Parathyroid adenoma (tissue), 2 donors: ENCODE data around the gene DYNLT2.

Experiments
- H2AFZ ChIP-seq: fragments of 300-600 bp; sonication (generic); one replicate; pipeline ENCODE4 v1.7.0; 2017; ENCODE audit warnings: antibody characterized with exemption, mild to moderate bottlenecking
- H3K27ac ChIP-seq: fragments of 300-600 bp; sonication (generic); one replicate; pipeline ENCODE4 v1.7.0; 2017
- H3K27me3 ChIP-seq: fragments of 300-600 bp; sonication (generic); one replicate; pipeline ENCODE4 v1.7.0; 2017; ENCODE audit warnings: low read length; ENCODE audit not compliant: control insufficient read depth, insufficient read depth
- H3K36me3 ChIP-seq: fragments of 300-600 bp; sonication (generic); one replicate; pipeline ENCODE4 v1.7.0; 2017; ENCODE audit warnings: low read length; ENCODE audit not compliant: control insufficient read depth, insufficient read depth
- H3K4me1 ChIP-seq: fragments of 300-600 bp; sonication (generic); one replicate; pipeline ENCODE4 v1.7.0; 2017; ENCODE audit warnings: control low read depth
- H3K4me2 ChIP-seq: fragments of 300-600 bp; sonication (generic); one replicate; pipeline ENCODE4 v1.7.0; 2017; ENCODE audit warnings: low read length
- H3K4me3 ChIP-seq: fragments of 300-600 bp; sonication (generic); one replicate; pipeline ENCODE4 v1.7.0; 2017; ENCODE audit warnings: low read depth, low read length
- H3K79me2 ChIP-seq: fragments of 300-600 bp; sonication (generic); one replicate; pipeline ENCODE4 v1.7.0; 2017; ENCODE audit warnings: control low read depth
- H3K9ac ChIP-seq: fragments of 300-600 bp; sonication (generic); one replicate; pipeline ENCODE4 v1.7.0; 2017; ENCODE audit warnings: mild to moderate bottlenecking
- H3K9me3 ChIP-seq: fragments of 300-600 bp; sonication (generic); one replicate; pipeline ENCODE4 v1.7.0; 2017; ENCODE audit warnings: low read length; ENCODE audit not compliant: control insufficient read depth
- CTCF ChIP-seq: fragments of 300-600 bp; sonication (generic); IDR thresholded peaks from one replicate; pipeline ENCODE4 v1.7.0; 2017; ENCODE audit warnings: antibody characterized with exemption, mild to moderate bottlenecking
- donor health status: primary hyperparathyroidism.

DYNLT2 gene

GRCh38 chr6:169745405-169745804 is 6.0 kb downstream of the DYNLT2 start:
- Histone ChIP-seq H3K4me2 (no peak overlapping the region), H3K4me1 (no peaks in the 10 kb centered on the region), H3K79me2 (no peaks in the 10 kb centered on the region), H3K36me3 (no peaks in the 10 kb centered on the region), H2AFZ (no peak overlapping the region), H3K9me3 (no peaks in the 10 kb centered on the region), H3K27me3 (no peaks in the 10 kb centered on the region), H3K9ac (no peak overlapping the region), H3K4me3 (no peak overlapping the region), H3K27ac (no peak overlapping the region)
- no peak for TF ChIP-seq CTCF

GRCh38 chr6:169741344-169741743 is 10.0 kb downstream of the DYNLT2 start:
- no peak for TF ChIP-seq CTCF
- H3K4me2 ChIP-seq = no peak overlapping the region
- no peak overlapping the region for H2AFZ ChIP-seq
- no peaks in the 10 kb centered on the region for H3K36me3 ChIP-seq
- no peak overlapping the region for H3K9ac ChIP-seq
- peaks cover 4% of the 10 kb centered on the region for H3K4me1 ChIP-seq
- H3K9me3 ChIP-seq = no peaks in the 10 kb centered on the region
- H3K27ac ChIP-seq = no peak overlapping the region
- no peaks in the 10 kb centered on the region for H3K79me2 ChIP-seq
- no peaks in the 10 kb centered on the region for H3K27me3 ChIP-seq
- no peak overlapping the region for H3K4me3 ChIP-seq

- H2AFZ ChIP-seq = peak overlapping the region; percentile 85
- TF ChIP-seq CTCF = no peak
- no peaks in the 10 kb centered on the region for H3K79me2 ChIP-seq
- peak overlapping the region; percentile 73 for H3K27ac ChIP-seq
- H3K4me2 ChIP-seq = no peak overlapping the region
- no peak overlapping the region for H3K4me3 ChIP-seq
- peaks cover 4% of the 10 kb centered on the region for H3K4me1 ChIP-seq
- no peaks in the 10 kb centered on the region for H3K36me3 ChIP-seq
- H3K9me3 ChIP-seq = no peaks in the 10 kb centered on the region
- H3K27me3 ChIP-seq = no peaks in the 10 kb centered on the region
- H3K9ac ChIP-seq = no peak overlapping the region
Observed at GRCh38 chr6:169738976-169739529, 12.3 kb downstream of the DYNLT2 start.

GRCh38 chr6:169738204-169738975 is 13.0 kb downstream of the DYNLT2 start:
- H3K9ac ChIP-seq = no peak overlapping the region
- H3K9me3 ChIP-seq = no peaks in the 10 kb centered on the region
- TF ChIP-seq CTCF = no peak
- peak overlapping the region; percentile 85 for H2AFZ ChIP-seq
- H3K27ac ChIP-seq = peak overlapping the region; percentile 73
- H3K4me3 ChIP-seq = no peak overlapping the region
- peaks cover 4% of the 10 kb centered on the region for H3K4me1 ChIP-seq
- no peak overlapping the region for H3K4me2 ChIP-seq
- H3K27me3 ChIP-seq = no peaks in the 10 kb centered on the region
- no peaks in the 10 kb centered on the region for H3K36me3 ChIP-seq
- H3K79me2 ChIP-seq = no peaks in the 10 kb centered on the region

- TF ChIP-seq CTCF = no peak
- H3K4me1 ChIP-seq = peaks cover 5% of the 10 kb centered on the region
- no peaks in the 10 kb centered on the region for H3K79me2 ChIP-seq
- no peak overlapping the region for H3K9ac ChIP-seq
- H3K4me2 ChIP-seq = no peak overlapping the region
- H3K27me3 ChIP-seq = no peaks in the 10 kb centered on the region
- no peaks in the 10 kb centered on the region for H3K36me3 ChIP-seq
- no peak overlapping the region for H2AFZ ChIP-seq
- no peak overlapping the region for H3K27ac ChIP-seq
- no peaks in the 10 kb centered on the region for H3K9me3 ChIP-seq
- H3K4me3 ChIP-seq = no peak overlapping the region
Observed at GRCh38 chr6:169729961-169730360, 21.4 kb downstream of the DYNLT2 start.
